ENCODE measurements around the gene CACNA1A.

CACNA1A gene

GRCh38 chr19:13404236-13404635 lies 102.0 kb downstream of the CACNA1A start:
- Histone ChIP-seq H3K27me3 (ENCODE audit: control insufficient read depth in 1 of 2, insufficient read depth in 2 of 2, low read length in 2 of 2) (no peaks in the 10 kb centered on the region), H3K4me3 (ENCODE audit: low read depth in 1 of 2, low read length in 2 of 2) (no peak overlapping the region), H3K27ac (ENCODE audit: low read depth, low read length) (no peak overlapping the region), H3K4me1 (ENCODE audit: control insufficient read depth in 1 of 2, insufficient read depth in 2 of 2, low read length in 2 of 2) (no peaks in the 10 kb centered on the region), H3K9ac (ENCODE audit: low read depth in 1 of 2, low read length in 2 of 2) (no peak overlapping the region), H3K36me3 (ENCODE audit: control insufficient read depth in 1 of 2, insufficient read depth in 2 of 2, low read length in 2 of 2) (no peaks in the 10 kb centered on the region), H3K9me3 (ENCODE audit: control insufficient read depth in 1 of 2, low read length in 2 of 2) (peaks cover 0 to 3% of the 10 kb centered on the region in 2 donors)

- no peaks in the 10 kb centered on the region for H3K27me3 ChIP-seq (ENCODE audit: control insufficient read depth in 1 of 2, insufficient read depth in 2 of 2, low read length in 2 of 2)
- no peak overlapping the region for H3K27ac ChIP-seq (ENCODE audit: low read depth, low read length)
- peaks cover 0 to 3% of the 10 kb centered on the region in 2 donors for H3K9me3 ChIP-seq (ENCODE audit: control insufficient read depth in 1 of 2, low read length in 2 of 2)
- H3K9ac ChIP-seq (ENCODE audit: low read depth in 1 of 2, low read length in 2 of 2): no peak overlapping the region
- no peaks in the 10 kb centered on the region for H3K4me1 ChIP-seq (ENCODE audit: control insufficient read depth in 1 of 2, insufficient read depth in 2 of 2, low read length in 2 of 2)
- no peaks in the 10 kb centered on the region for H3K36me3 ChIP-seq (ENCODE audit: control insufficient read depth in 1 of 2, insufficient read depth in 2 of 2, low read length in 2 of 2)
- no peak overlapping the region for H3K4me3 ChIP-seq (ENCODE audit: low read depth in 1 of 2, low read length in 2 of 2)
Measured at GRCh38 chr19:13401388-13401787, 104.9 kb downstream of the CACNA1A start.

- Histone ChIP-seq H3K9me3 (ENCODE audit: control insufficient read depth in 1 of 2, low read length in 2 of 2) (peaks cover 0 to 3% of the 10 kb centered on the region in 2 donors), H3K36me3 (ENCODE audit: control insufficient read depth in 1 of 2, insufficient read depth in 2 of 2, low read length in 2 of 2) (no peaks in the 10 kb centered on the region), H3K27me3 (ENCODE audit: control insufficient read depth in 1 of 2, insufficient read depth in 2 of 2, low read length in 2 of 2) (no peaks in the 10 kb centered on the region), H3K9ac (ENCODE audit: low read depth in 1 of 2, low read length in 2 of 2) (no peak overlapping the region), H3K27ac (ENCODE audit: low read depth, low read length) (no peak overlapping the region), H3K4me1 (ENCODE audit: control insufficient read depth in 1 of 2, insufficient read depth in 2 of 2, low read length in 2 of 2) (no peaks in the 10 kb centered on the region), H3K4me3 (ENCODE audit: low read depth in 1 of 2, low read length in 2 of 2) (no peak overlapping the region)
Measured at GRCh38 chr19:13400296-13400695, 106.0 kb downstream of the CACNA1A start.

GRCh38 chr19:13399746-13400145 lies 106.5 kb downstream of the CACNA1A start:
- H3K9me3 ChIP-seq (ENCODE audit: control insufficient read depth in 1 of 2, low read length in 2 of 2): peaks cover 0 to 3% of the 10 kb centered on the region in 2 donors
- H3K4me1 ChIP-seq (ENCODE audit: control insufficient read depth in 1 of 2, insufficient read depth in 2 of 2, low read length in 2 of 2): no peaks in the 10 kb centered on the region
- H3K4me3 ChIP-seq (ENCODE audit: low read depth in 1 of 2, low read length in 2 of 2): no peak overlapping the region
- H3K9ac ChIP-seq (ENCODE audit: low read depth in 1 of 2, low read length in 2 of 2): no peak overlapping the region
- H3K27ac ChIP-seq (ENCODE audit: low read depth, low read length): no peak overlapping the region
- H3K27me3 ChIP-seq (ENCODE audit: control insufficient read depth in 1 of 2, insufficient read depth in 2 of 2, low read length in 2 of 2): no peaks in the 10 kb centered on the region
- no peaks in the 10 kb centered on the region for H3K36me3 ChIP-seq (ENCODE audit: control insufficient read depth in 1 of 2, insufficient read depth in 2 of 2, low read length in 2 of 2)

GRCh38 chr19:13398780-13399726 lies 107.2 kb downstream of the CACNA1A start:
- Histone ChIP-seq H3K4me3 (ENCODE audit: low read depth in 1 of 2, low read length in 2 of 2) (no peak overlapping the region), H3K4me1 (ENCODE audit: control insufficient read depth in 1 of 2, insufficient read depth in 2 of 2, low read length in 2 of 2) (no peaks in the 10 kb centered on the region), H3K27ac (ENCODE audit: low read depth, low read length) (no peak overlapping the region), H3K36me3 (ENCODE audit: control insufficient read depth in 1 of 2, insufficient read depth in 2 of 2, low read length in 2 of 2) (no peaks in the 10 kb centered on the region), H3K9ac (ENCODE audit: low read depth in 1 of 2, low read length in 2 of 2) (no peak overlapping the region), H3K9me3 (ENCODE audit: control insufficient read depth in 1 of 2, low read length in 2 of 2) (peaks cover 0 to 3% of the 10 kb centered on the region in 2 donors), H3K27me3 (ENCODE audit: control insufficient read depth in 1 of 2, insufficient read depth in 2 of 2, low read length in 2 of 2) (peaks cover 0 to 5% of the 10 kb centered on the region in 2 donors)

GRCh38 chr19:13398182-13398581 lies 108.1 kb downstream of the CACNA1A start:
- Histone ChIP-seq H3K4me1 (ENCODE audit: control insufficient read depth in 1 of 2, insufficient read depth in 2 of 2, low read length in 2 of 2) (no peaks in the 10 kb centered on the region), H3K9ac (ENCODE audit: low read depth in 1 of 2, low read length in 2 of 2) (no peak overlapping the region), H3K9me3 (ENCODE audit: control insufficient read depth in 1 of 2, low read length in 2 of 2) (peaks cover 0 to 3% of the 10 kb centered on the region in 2 donors), H3K27ac (ENCODE audit: low read depth, low read length) (no peak overlapping the region), H3K36me3 (ENCODE audit: control insufficient read depth in 1 of 2, insufficient read depth in 2 of 2, low read length in 2 of 2) (no peaks in the 10 kb centered on the region), H3K27me3 (ENCODE audit: control insufficient read depth in 1 of 2, insufficient read depth in 2 of 2, low read length in 2 of 2) (peaks cover 0 to 5% of the 10 kb centered on the region in 2 donors), H3K4me3 (ENCODE audit: low read depth in 1 of 2, low read length in 2 of 2) (no peak overlapping the region)

- Histone ChIP-seq H3K36me3 (ENCODE audit: control insufficient read depth in 1 of 2, insufficient read depth in 2 of 2, low read length in 2 of 2) (no peaks in the 10 kb centered on the region), H3K9me3 (ENCODE audit: control insufficient read depth in 1 of 2, low read length in 2 of 2) (peaks cover 0 to under 1% of the 10 kb centered on the region in 2 donors), H3K27ac (ENCODE audit: low read depth, low read length) (no peak overlapping the region), H3K4me3 (ENCODE audit: low read depth in 1 of 2, low read length in 2 of 2) (no peak overlapping the region), H3K9ac (ENCODE audit: low read depth in 1 of 2, low read length in 2 of 2) (no peak overlapping the region), H3K4me1 (ENCODE audit: control insufficient read depth in 1 of 2, insufficient read depth in 2 of 2, low read length in 2 of 2) (no peaks in the 10 kb centered on the region), H3K27me3 (ENCODE audit: control insufficient read depth in 1 of 2, insufficient read depth in 2 of 2, low read length in 2 of 2) (peaks cover 0 to 5% of the 10 kb centered on the region in 2 donors)
Measured at GRCh38 chr19:13396250-13397080, 109.8 kb downstream of the CACNA1A start.

- H3K4me1 ChIP-seq (ENCODE audit: control insufficient read depth in 1 of 2, insufficient read depth in 2 of 2, low read length in 2 of 2): no peaks in the 10 kb centered on the region
- H3K27ac ChIP-seq (ENCODE audit: low read depth, low read length): no peak overlapping the region
- H3K27me3 ChIP-seq (ENCODE audit: control insufficient read depth in 1 of 2, insufficient read depth in 2 of 2, low read length in 2 of 2): no peaks in the 10 kb centered on the region
- no peak overlapping the region for H3K4me3 ChIP-seq (ENCODE audit: low read depth in 1 of 2, low read length in 2 of 2)
- H3K9me3 ChIP-seq (ENCODE audit: control insufficient read depth in 1 of 2, low read length in 2 of 2): no peaks in the 10 kb centered on the region
- no peak overlapping the region for H3K9ac ChIP-seq (ENCODE audit: low read depth in 1 of 2, low read length in 2 of 2)
- no peaks in the 10 kb centered on the region for H3K36me3 ChIP-seq (ENCODE audit: control insufficient read depth in 1 of 2, insufficient read depth in 2 of 2, low read length in 2 of 2)
Measured at GRCh38 chr19:13382633-13382938, 123.7 kb downstream of the CACNA1A start.

GRCh38 chr19:13381827-13382632 lies 124.2 kb downstream of the CACNA1A start:
- Histone ChIP-seq H3K4me1 (ENCODE audit: control insufficient read depth in 1 of 2, insufficient read depth in 2 of 2, low read length in 2 of 2) (no peaks in the 10 kb centered on the region), H3K9ac (ENCODE audit: low read depth in 1 of 2, low read length in 2 of 2) (no peak overlapping the region), H3K4me3 (ENCODE audit: low read depth in 1 of 2, low read length in 2 of 2) (no peak overlapping the region), H3K27ac (ENCODE audit: low read depth, low read length) (no peak overlapping the region), H3K36me3 (ENCODE audit: control insufficient read depth in 1 of 2, insufficient read depth in 2 of 2, low read length in 2 of 2) (no peaks in the 10 kb centered on the region), H3K27me3 (ENCODE audit: control insufficient read depth in 1 of 2, insufficient read depth in 2 of 2, low read length in 2 of 2) (no peaks in the 10 kb centered on the region), H3K9me3 (ENCODE audit: control insufficient read depth in 1 of 2, low read length in 2 of 2) (no peaks in the 10 kb centered on the region)

All from duodenal mucosa (tissue), 2 donors.